Mononuclear cell (primary cell): Measurements from ENCODE around the gene DLG2. TPM values are rescaled to one million over a fixed set of nuclear protein-coding genes. Genes with fewer than 3 reads are reported as not detected.
"Not testable (repeated sequence)": the region's sequence is repeated elsewhere in the genome, so short reads cannot be mapped to it uniquely, and the experiment has no call there.

ENCODE experiments used
- H3K27me3 ChIP-seq: 2 replicates; pipeline ENCODE4 v1.6.0; 2011; ENCODE audit warnings: low read length, control low read depth; ENCODE audit not compliant: insufficient read depth
- H3K4me1 ChIP-seq: 2 replicates; pipeline ENCODE4 v1.5.1; 2011; ENCODE audit warnings: mild to moderate bottlenecking, low read length, control low read depth; ENCODE audit not compliant: insufficient read depth
- H3K4me3 ChIP-seq: 2 replicates; pipeline ENCODE4 v1.5.1; 2011; ENCODE audit warnings: mild to moderate bottlenecking, low read length, moderate library complexity
- H3K9me3 ChIP-seq: 2 replicates; pipeline ENCODE4 v1.5.1; 2011; ENCODE audit warnings: low read depth, mild to moderate bottlenecking, control low read depth, low read length
- total RNA-seq: library from RNA; depleted of rRNA; stranded (reverse); fragments of >200 nt; gene quantifications from one replicate; pipeline ENCODE4 v1.2.3, GENCODE V29; 2012

The DLG2 gene
- total RNA-seq, 1 donor: 1.6 TPM

DNA sequence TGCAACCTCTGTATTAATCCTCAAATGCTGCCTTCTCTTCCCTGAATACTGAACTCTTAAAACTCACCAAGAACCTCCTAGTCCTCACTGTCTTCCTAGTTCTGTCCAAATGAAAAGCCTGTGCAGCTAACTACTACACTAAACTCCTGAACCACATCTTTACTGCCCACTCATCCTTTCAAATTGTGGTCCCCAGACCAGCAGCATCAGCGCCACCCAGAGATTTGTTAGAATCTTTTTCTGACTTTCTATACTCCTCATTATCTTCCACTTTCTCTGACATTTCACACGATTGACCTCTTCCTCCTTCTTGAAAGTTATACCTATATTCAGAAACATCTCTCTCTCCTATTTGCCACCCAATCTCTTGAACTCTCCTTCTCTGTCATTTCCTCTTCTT is 461.3 kb downstream of the DLG2 start:
- no peaks in the 10 kb centered on the region for H3K9me3 ChIP-seq
- H3K4me3 ChIP-seq: no peak overlapping the region
- H3K4me1 ChIP-seq: no peaks in the 10 kb centered on the region
- H3K27me3 ChIP-seq: no peaks in the 10 kb centered on the region

GRCh38 chr11:85164743-85165142 is 462.4 kb downstream of the DLG2 start:
- H3K4me3 ChIP-seq: no peak overlapping the region
- no peaks in the 10 kb centered on the region for H3K4me1 ChIP-seq
- H3K27me3 ChIP-seq: no peaks in the 10 kb centered on the region
- H3K9me3 ChIP-seq: no peaks in the 10 kb centered on the region

DNA sequence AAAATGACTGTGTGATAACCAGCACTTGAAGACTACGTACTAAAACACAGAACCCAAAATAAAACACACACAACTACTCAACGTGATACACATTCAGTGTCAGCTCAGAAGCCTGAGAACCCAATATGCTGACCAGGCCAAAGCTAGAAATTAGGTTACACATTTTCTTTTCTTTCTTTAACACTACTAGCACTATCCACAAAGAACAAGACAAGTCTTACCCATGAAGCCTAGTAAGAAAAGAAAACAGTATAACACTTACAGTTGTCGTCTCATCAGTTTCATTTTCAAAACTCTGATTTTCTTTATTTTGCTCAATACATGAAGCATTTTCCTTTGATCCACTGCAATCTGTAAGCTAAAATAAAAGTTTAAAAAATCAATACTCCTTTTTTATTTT is 472.9 kb downstream of the DLG2 start:
- Histone ChIP-seq H3K4me3 (no peak overlapping the region), H3K27me3 (no peaks in the 10 kb centered on the region), H3K4me1 (no peaks in the 10 kb centered on the region), H3K9me3 (no peaks in the 10 kb centered on the region)

- Histone ChIP-seq H3K9me3 (peaks cover 12% of the 10 kb centered on the region), H3K4me3 (no peak overlapping the region), H3K4me1 (no peaks in the 10 kb centered on the region), H3K27me3 (no peaks in the 10 kb centered on the region)
These were observed 489.5 kb downstream of the DLG2 start for GRCh38 chr11:85137597-85137996.

GRCh38 chr11:85133636-85134035 is 493.5 kb downstream of the DLG2 start:
- no peaks in the 10 kb centered on the region for H3K4me1 ChIP-seq
- H3K4me3 ChIP-seq: no peak overlapping the region
- no peaks in the 10 kb centered on the region for H3K9me3 ChIP-seq
- H3K27me3 ChIP-seq: no peaks in the 10 kb centered on the region

DNA sequence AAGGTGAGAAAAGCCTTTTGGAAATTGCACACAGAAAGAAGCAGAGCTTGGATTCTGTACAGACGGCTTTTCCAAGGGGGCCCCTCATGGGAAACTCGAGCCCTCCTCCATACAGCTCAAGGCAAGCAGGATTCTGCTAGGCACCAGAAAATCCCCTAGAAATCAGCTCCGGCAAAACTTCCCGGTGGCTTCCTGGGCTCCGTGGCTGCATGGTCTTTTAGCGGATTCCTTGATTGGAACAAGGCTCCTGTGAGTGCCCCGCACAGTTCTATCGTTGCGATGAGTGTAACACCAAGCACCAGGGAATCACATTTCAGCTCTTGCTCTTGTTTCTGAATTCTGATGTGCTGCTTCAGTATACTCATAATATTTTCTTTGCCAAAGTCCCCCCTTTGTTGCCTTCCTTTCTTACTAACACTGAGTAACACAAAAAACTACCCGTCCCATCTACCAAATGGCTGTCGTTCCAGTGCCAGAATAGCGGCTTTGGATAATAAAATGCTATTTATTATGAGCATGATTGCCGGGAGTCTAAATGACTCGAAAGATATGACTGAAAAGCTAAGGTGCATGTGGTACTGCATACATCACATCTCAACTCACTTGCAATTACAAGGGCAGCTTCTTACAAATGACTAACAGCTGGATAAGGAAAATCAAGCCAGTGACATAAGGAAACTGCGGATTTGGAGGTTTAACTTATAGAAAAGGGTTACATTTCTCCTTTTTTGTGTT is 494.1 kb downstream of the DLG2 start:
- Histone ChIP-seq H3K27me3 (no peaks in the 10 kb centered on the region), H3K4me3 (no peak overlapping the region), H3K4me1 (no peaks in the 10 kb centered on the region), H3K9me3 (no peaks in the 10 kb centered on the region)

GRCh38 chr11:85127349-85127748 is 499.8 kb downstream of the DLG2 start:
- Histone ChIP-seq H3K4me1 (no peaks in the 10 kb centered on the region), H3K4me3 (no peak overlapping the region), H3K27me3 (no peaks in the 10 kb centered on the region), H3K9me3 (peaks cover 1% of the 10 kb centered on the region)

DNA sequence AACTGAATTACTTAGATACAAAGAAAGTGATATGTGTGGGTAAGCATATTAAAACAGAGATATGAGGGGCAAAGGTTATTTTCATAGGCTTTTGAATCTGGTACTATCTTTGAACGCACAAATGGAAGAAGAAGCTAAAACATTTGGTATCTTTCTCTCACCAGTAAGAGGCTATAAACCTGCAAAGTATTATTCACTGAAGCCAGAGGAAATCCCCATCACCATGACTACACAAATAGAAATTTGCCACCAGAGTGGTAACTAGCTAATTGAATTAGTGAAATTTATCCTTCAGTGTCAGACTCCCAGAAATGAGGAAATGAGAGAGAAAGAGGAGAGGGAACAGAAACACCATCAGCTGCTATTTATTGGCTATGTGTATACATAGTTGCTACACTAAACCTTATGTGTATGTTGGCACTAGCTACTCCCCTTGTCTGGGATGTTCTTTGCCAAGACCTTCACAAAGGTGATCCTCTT is 503.4 kb downstream of the DLG2 start:
- Histone ChIP-seq H3K4me1 (no peaks in the 10 kb centered on the region), H3K4me3 (no peak overlapping the region), H3K27me3 (no peaks in the 10 kb centered on the region), H3K9me3 (peaks cover 16% of the 10 kb centered on the region)

GRCh38 chr11:85118151-85118550 is 509.0 kb downstream of the DLG2 start:
- no peaks in the 10 kb centered on the region for H3K4me1 ChIP-seq
- H3K27me3 ChIP-seq: no peaks in the 10 kb centered on the region
- no peak overlapping the region for H3K4me3 ChIP-seq
- H3K9me3 ChIP-seq: peaks cover 21% of the 10 kb centered on the region

- no peaks in the 10 kb centered on the region for H3K27me3 ChIP-seq
- no peak overlapping the region for H3K4me3 ChIP-seq
- no peaks in the 10 kb centered on the region for H3K4me1 ChIP-seq
- peaks cover 13% of the 10 kb centered on the region for H3K9me3 ChIP-seq
These were observed 511.3 kb downstream of the DLG2 start for GRCh38 chr11:85115798-85116197.

GRCh38 chr11:85114786-85115185 is 512.4 kb downstream of the DLG2 start:
- no peaks in the 10 kb centered on the region for H3K27me3 ChIP-seq
- peaks cover 9% of the 10 kb centered on the region for H3K9me3 ChIP-seq
- H3K4me3 ChIP-seq: no peak overlapping the region
- H3K4me1 ChIP-seq: no peaks in the 10 kb centered on the region

DNA sequence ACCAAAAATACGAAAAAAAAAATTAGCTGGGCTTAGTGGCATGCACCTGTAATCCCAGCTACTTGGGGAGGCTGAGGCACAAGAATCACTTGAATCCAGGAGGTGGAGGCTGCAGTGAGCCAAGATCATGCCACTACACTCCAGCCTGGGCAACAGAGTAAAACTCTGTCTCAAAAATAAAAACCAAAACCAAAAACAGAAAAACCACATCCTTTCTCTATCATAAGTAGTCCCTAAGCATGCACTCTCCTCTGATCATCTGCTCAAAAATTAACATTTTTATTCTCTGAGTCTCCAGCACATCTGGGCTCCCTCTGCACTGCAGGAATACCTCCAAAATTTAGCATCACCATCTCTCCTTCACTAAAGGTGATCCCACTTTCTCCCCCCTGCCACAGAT is 516.9 kb downstream of the DLG2 start:
- not testable (repeated sequence) for H3K9me3 ChIP-seq, H3K27me3 ChIP-seq, H3K4me3 ChIP-seq, H3K4me1 ChIP-seq

DNA sequence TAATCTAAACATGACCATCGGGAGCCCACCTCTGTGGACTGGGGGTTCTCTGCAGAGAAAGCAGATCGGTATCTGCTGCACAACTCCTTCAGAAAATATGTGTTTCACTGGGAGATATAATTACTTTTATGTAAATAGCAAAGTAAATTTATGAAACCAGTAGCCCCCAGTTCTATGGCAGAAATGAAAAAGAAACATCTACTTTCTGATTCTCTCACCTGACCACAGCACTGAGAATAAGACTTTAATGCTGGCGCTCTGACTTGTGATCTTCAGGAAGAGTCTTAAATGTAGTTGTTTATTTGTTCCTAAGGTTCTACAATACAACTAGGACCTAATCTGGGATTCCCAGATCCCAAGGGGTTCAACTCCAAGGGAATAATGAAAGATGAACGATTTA is 518.0 kb downstream of the DLG2 start:
- Histone ChIP-seq H3K27me3 (no peaks in the 10 kb centered on the region), H3K4me3 (no peak overlapping the region), H3K9me3 (peaks cover 9% of the 10 kb centered on the region), H3K4me1 (no peaks in the 10 kb centered on the region)

DNA sequence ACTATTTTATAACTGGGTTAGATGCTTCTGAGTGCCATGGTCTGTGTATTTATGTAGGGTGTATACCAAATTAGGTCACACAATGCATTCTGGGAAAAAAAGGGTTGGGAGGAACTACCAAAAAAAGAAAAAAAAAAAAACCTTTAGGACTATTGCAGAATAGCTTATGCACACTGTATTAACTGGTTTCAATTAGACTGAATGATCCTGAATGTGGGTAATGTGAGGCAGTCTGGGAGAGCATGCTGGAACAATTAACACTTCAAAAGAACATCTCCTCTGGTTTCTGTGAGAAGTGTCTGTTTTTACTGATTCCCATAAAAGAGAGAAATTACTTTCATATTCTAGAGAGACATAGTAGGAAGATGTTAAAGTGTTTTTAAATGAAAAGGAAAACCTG is 521.3 kb downstream of the DLG2 start:
- no peaks in the 10 kb centered on the region for H3K27me3 ChIP-seq
- H3K4me1 ChIP-seq: no peaks in the 10 kb centered on the region
- no peak overlapping the region for H3K4me3 ChIP-seq
- peaks cover 9% of the 10 kb centered on the region for H3K9me3 ChIP-seq

- no peaks in the 10 kb centered on the region for H3K27me3 ChIP-seq
- H3K4me3 ChIP-seq: no peak overlapping the region
- H3K4me1 ChIP-seq: no peaks in the 10 kb centered on the region
- H3K9me3 ChIP-seq: no peaks in the 10 kb centered on the region
These were observed 527.6 kb downstream of the DLG2 start for GRCh38 chr11:85099522-85099921.

GRCh38 chr11:85098996-85099395 is 528.1 kb downstream of the DLG2 start:
- Histone ChIP-seq H3K4me1 (no peaks in the 10 kb centered on the region), H3K4me3 (no peak overlapping the region), H3K9me3 (no peaks in the 10 kb centered on the region), H3K27me3 (no peaks in the 10 kb centered on the region)
